ENCODE data around the gene TTLL6.

GRCh38 chr17:48729335-48730239 is 87.4 kb downstream of the TTLL6 start:
- TF ChIP-seq CTCF (IDR thresholded peaks at IDR 0.05) (no peak), POLR2A (IDR thresholded peaks at IDR 0.05) (no peak)
